Loucy (cell line): Measurements from ENCODE around the gene C9orf50.

Source experiments
- H2AFZ ChIP-seq: fragments of 200-600 bp; sonication (generic); 2 replicates; pipeline ENCODE4 v1.6.0; 2016; ENCODE audit warnings: antibody characterized with exemption, mild to moderate bottlenecking, low read length, moderate library complexity
- H3F3A ChIP-seq: fragments of 200-600 bp; 2 replicates; pipeline ENCODE4 v1.6.0; 2016; ENCODE audit warnings: antibody characterized with exemption, low read depth, mild to moderate bottlenecking
- H3K27me3 ChIP-seq: fragments of 200-600 bp; sonication (generic); 2 replicates; pipeline ENCODE4 v1.6.1; 2014; ENCODE audit warnings: low read length, mild to moderate bottlenecking; ENCODE audit not compliant: insufficient read depth, poor library complexity, severe bottlenecking
- H3K36me3 ChIP-seq: fragments of 200-600 bp; sonication (generic); 2 replicates; pipeline ENCODE4 v1.6.1; 2016; ENCODE audit warnings: low read length; ENCODE audit not compliant: insufficient read depth
- H3K4me1 ChIP-seq: fragments of 200-600 bp; sonication (generic); 2 replicates; pipeline ENCODE4 v1.5.1; 2014; ENCODE audit warnings: low read length, mild to moderate bottlenecking; ENCODE audit not compliant: insufficient read depth, poor library complexity, severe bottlenecking
- H3K4me2 ChIP-seq: fragments of 200-600 bp; sonication (generic); 2 replicates; pipeline ENCODE4 v1.6.0; 2014; ENCODE audit warnings: antibody characterized with exemption, low read length, low read depth, mild to moderate bottlenecking; ENCODE audit not compliant: poor library complexity, severe bottlenecking
- H3K4me3 ChIP-seq: fragments of 200-600 bp; sonication (generic); 2 replicates; pipeline ENCODE4 v1.5.1; 2014; ENCODE audit warnings: low read length, mild to moderate bottlenecking, mixed read lengths; ENCODE audit not compliant: poor library complexity, severe bottlenecking
- H3K79me2 ChIP-seq: fragments of 200-600 bp; sonication (generic); 2 replicates; pipeline ENCODE4 v1.6.1; 2014; ENCODE audit warnings: low read length; ENCODE audit not compliant: insufficient read depth
- H3K9ac ChIP-seq: fragments of 200-600 bp; sonication (generic); 2 replicates; pipeline ENCODE4 v1.6.0; 2014; ENCODE audit warnings: mild to moderate bottlenecking, low read depth, low read length, moderate library complexity; ENCODE audit not compliant: poor library complexity, severe bottlenecking
- H3K9me2 ChIP-seq: fragments of 200-600 bp; sonication (generic); replicated peaks from 2 replicates; pipeline ENCODE4 v1.6.1; 2016; ENCODE audit warnings: low read depth, low read length, mixed read lengths
- H3K9me3 ChIP-seq: fragments of 200-600 bp; sonication (generic); 2 replicates; pipeline ENCODE4 v1.6.1; 2014; ENCODE audit warnings: mild to moderate bottlenecking, antibody characterized with exemption, low read length, low read depth; ENCODE audit not compliant: insufficient read depth
- H4K20me1 ChIP-seq: fragments of 200-600 bp; sonication (generic); 2 replicates; pipeline ENCODE4 v1.6.0; 2014; ENCODE audit warnings: antibody characterized with exemption, low read length, mild to moderate bottlenecking; ENCODE audit not compliant: insufficient read depth, poor library complexity, severe bottlenecking
- EZH2phosphoT487 ChIP-seq: fragments of 200-600 bp; IDR thresholded peaks from 2 replicates; pipeline ENCODE4 v1.6.1; 2018; ENCODE audit warnings: antibody characterized with exemption, mild to moderate bottlenecking, moderate library complexity, borderline replicate concordance
- TF ChIP-seq, protein P1 (sequence below): fragments of 200-600 bp; sonication (generic); conservative IDR thresholded peaks from 2 replicates; pipeline ENCODE4 v1.5.1; 2014; ENCODE audit warnings: mild to moderate bottlenecking, antibody characterized with exemption, low read length

Gene C9orf50

DNA sequence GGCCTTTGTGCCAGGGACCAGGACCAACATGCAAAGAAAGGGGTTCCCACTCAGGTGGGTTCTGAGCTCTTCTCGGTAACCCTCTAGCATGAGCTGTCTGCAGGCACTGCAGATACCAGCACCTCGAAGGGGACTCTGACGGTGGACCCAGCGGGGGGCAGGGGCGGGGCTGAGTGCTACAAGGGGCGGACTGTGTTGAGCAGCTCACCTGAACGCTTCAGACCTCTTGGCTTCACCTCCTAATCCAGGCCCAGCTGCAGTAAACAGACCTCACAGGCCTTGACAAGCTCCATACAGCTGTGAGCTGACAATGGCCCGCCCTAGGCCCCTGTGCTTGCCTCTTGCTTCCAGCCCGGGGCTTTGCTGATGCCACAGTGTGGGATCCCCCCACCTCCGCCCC is 48.4 kb downstream of the C9orf50 start:
- Histone ChIP-seq H3K9me2 (no peaks in the 10 kb centered on the region), H3F3A (no peaks in the 10 kb centered on the region), H3K9ac (no peak overlapping the region), H3K36me3 (no peaks in the 10 kb centered on the region), H2AFZ (no peak overlapping the region), H3K4me1 (no peaks in the 10 kb centered on the region), H3K9me3 (no peaks in the 10 kb centered on the region), H3K79me2 (no peaks in the 10 kb centered on the region), H3K27me3 (no peaks in the 10 kb centered on the region), H3K4me2 (no peak overlapping the region), H4K20me1 (no peaks in the 10 kb centered on the region), H3K4me3 (no peak overlapping the region)
- TF ChIP-seq, protein P1, sequence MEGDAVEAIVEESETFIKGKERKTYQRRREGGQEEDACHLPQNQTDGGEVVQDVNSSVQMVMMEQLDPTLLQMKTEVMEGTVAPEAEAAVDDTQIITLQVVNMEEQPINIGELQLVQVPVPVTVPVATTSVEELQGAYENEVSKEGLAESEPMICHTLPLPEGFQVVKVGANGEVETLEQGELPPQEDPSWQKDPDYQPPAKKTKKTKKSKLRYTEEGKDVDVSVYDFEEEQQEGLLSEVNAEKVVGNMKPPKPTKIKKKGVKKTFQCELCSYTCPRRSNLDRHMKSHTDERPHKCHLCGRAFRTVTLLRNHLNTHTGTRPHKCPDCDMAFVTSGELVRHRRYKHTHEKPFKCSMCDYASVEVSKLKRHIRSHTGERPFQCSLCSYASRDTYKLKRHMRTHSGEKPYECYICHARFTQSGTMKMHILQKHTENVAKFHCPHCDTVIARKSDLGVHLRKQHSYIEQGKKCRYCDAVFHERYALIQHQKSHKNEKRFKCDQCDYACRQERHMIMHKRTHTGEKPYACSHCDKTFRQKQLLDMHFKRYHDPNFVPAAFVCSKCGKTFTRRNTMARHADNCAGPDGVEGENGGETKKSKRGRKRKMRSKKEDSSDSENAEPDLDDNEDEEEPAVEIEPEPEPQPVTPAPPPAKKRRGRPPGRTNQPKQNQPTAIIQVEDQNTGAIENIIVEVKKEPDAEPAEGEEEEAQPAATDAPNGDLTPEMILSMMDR = no peak
- TF ChIP-seq EZH2phosphoT487 = no peak

DNA sequence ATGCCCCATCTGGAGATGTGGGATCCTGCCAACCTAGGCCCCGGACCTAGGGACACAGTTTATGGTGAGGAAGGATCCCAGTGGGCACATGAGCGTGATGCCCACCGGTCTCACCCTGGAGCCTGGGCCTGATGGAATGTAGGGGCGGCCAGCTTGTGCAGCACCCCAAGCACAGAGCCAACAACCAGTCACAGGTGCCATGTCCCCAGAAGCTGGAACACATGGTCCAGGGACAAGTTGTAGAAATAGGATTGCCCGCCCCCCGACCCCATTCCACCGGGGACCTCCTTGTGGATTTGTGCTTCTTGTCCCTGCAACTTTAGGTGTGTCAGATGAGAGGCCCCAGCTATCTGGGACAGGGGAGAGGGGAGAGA is 48.9 kb downstream of the C9orf50 start:
- Histone ChIP-seq H3F3A (no peaks in the 10 kb centered on the region), H2AFZ (no peak overlapping the region), H3K9me2 (no peaks in the 10 kb centered on the region), H3K4me2 (no peak overlapping the region), H3K4me1 (no peaks in the 10 kb centered on the region), H3K27me3 (no peaks in the 10 kb centered on the region), H4K20me1 (no peaks in the 10 kb centered on the region), H3K36me3 (no peaks in the 10 kb centered on the region), H3K9me3 (no peaks in the 10 kb centered on the region), H3K9ac (no peak overlapping the region), H3K4me3 (no peak overlapping the region), H3K79me2 (no peaks in the 10 kb centered on the region)
- TF ChIP-seq, protein P1 = no peak
- no peak for TF ChIP-seq EZH2phosphoT487

GRCh38 chr9:129571298-129572051 is 49.4 kb downstream of the C9orf50 start:
- Histone ChIP-seq H3K4me1 (no peaks in the 10 kb centered on the region), H3F3A (no peaks in the 10 kb centered on the region), H3K79me2 (no peaks in the 10 kb centered on the region), H3K4me2 (no peak overlapping the region), H3K27me3 (no peaks in the 10 kb centered on the region), H3K9me3 (no peaks in the 10 kb centered on the region), H2AFZ (no peak overlapping the region), H4K20me1 (no peaks in the 10 kb centered on the region), H3K9me2 (no peaks in the 10 kb centered on the region), H3K4me3 (no peak overlapping the region), H3K9ac (no peak overlapping the region), H3K36me3 (no peaks in the 10 kb centered on the region)
- TF ChIP-seq EZH2phosphoT487 = no peak
- TF ChIP-seq, protein P1 = no peak
